ENCODE measurements around the gene SLC49A3.
"Not testable (repeated sequence)": the region's sequence is repeated elsewhere in the genome, so short reads cannot be mapped to it uniquely, and the experiment has no call there.

SLC49A3 gene

GRCh38 chr4:635851-636627 is 52.9 kb downstream of the SLC49A3 start:
- no peak for TF ChIP-seq POLR2A (IDR thresholded peaks at IDR 0.05; ENCODE audit: low read depth, low read length)
- TF ChIP-seq TAF1 (IDR thresholded peaks at IDR 0.05; ENCODE audit: borderline replicate concordance, low read depth, low read length), result no peak
- TF ChIP-seq POLR2AphosphoS5 (IDR thresholded peaks at IDR 0.05; ENCODE audit: low read depth, low read length), result no peak
- FAIRE-seq (no peak), DNase-seq (ENCODE audit: insufficient read length) (no peak)

DNA sequence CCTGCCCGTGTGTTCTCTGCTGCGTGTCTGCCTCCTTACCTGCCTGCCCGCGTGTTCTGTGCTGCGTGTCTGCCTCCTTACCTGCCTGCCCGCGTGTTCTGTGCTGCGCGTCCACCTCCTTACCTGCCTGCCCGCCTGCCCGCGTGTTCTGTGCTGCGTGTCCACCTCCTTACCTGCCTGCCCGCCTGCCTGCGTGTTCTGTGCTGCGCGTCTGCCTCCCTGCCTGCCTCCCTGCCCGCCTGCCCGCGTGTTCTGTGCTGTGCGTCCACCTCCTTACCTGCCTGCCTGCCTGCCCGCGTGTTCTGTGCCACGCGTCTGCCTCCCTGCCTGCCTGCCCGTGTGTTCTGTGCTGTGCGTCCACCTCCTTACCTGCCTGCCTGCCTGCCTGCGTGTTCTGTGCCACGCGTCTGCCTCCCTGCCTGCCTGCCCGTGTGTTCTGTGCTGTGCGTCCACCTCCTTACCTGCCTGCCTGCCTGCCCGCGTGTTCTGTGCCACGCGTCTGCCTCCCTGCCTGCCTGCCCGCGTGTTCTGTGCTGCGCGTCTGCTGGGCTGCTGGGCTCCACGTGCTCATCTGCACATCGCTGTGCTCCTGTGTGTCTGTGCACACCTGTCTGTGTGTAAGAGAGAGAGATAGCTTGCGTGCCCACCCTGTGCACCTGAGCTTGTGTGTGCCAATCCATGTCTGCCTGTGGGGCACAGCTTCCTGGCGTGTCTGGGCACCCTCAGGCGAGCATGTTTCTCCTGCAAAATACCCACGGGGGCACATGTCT is 53.7 kb downstream of the SLC49A3 start:
- not testable (repeated sequence) for DNase-seq (ENCODE audit: insufficient read length); FAIRE-seq

GRCh38 chr4:634599-634985 is 54.4 kb downstream of the SLC49A3 start:
- FAIRE-seq (no peak), DNase-seq (ENCODE audit: insufficient read length) (no peak)
- TF ChIP-seq POLR2AphosphoS5 (IDR thresholded peaks at IDR 0.05; ENCODE audit: low read depth, low read length) (no peak), POLR2A (IDR thresholded peaks at IDR 0.05; ENCODE audit: low read depth, low read length) (no peak), TAF1 (IDR thresholded peaks at IDR 0.05; ENCODE audit: borderline replicate concordance, low read depth, low read length) (no peak)

GRCh38 chr4:633976-634598 is 54.9 kb downstream of the SLC49A3 start:
- DNase-seq (ENCODE audit: insufficient read length), result no peak
- no peak for FAIRE-seq
- TF ChIP-seq TAF1 (IDR thresholded peaks at IDR 0.05; ENCODE audit: borderline replicate concordance, low read depth, low read length), result no peak
- TF ChIP-seq POLR2AphosphoS5 (IDR thresholded peaks at IDR 0.05; ENCODE audit: low read depth, low read length), result no peak
- TF ChIP-seq POLR2A (IDR thresholded peaks at IDR 0.05; ENCODE audit: low read depth, low read length), result no peak

GRCh38 chr4:633406-633805 is 55.5 kb downstream of the SLC49A3 start:
- no peak for DNase-seq (ENCODE audit: insufficient read length)
- FAIRE-seq, result no peak
- TF ChIP-seq POLR2A (IDR thresholded peaks at IDR 0.05; ENCODE audit: low read depth, low read length), result no peak
- TF ChIP-seq POLR2AphosphoS5 (IDR thresholded peaks at IDR 0.05; ENCODE audit: low read depth, low read length), result no peak
- no peak for TF ChIP-seq TAF1 (IDR thresholded peaks at IDR 0.05; ENCODE audit: borderline replicate concordance, low read depth, low read length)

- FAIRE-seq, result no peak
- DNase-seq (ENCODE audit: insufficient read length), result no peak
- TF ChIP-seq TAF1 (IDR thresholded peaks at IDR 0.05; ENCODE audit: borderline replicate concordance, low read depth, low read length) (no peak), POLR2AphosphoS5 (IDR thresholded peaks at IDR 0.05; ENCODE audit: low read depth, low read length) (no peak), POLR2A (IDR thresholded peaks at IDR 0.05; ENCODE audit: low read depth, low read length) (no peak)
These were observed 56.0 kb downstream of the SLC49A3 start for GRCh38 chr4:632926-633325.

- FAIRE-seq, result no peak
- no peak for DNase-seq (ENCODE audit: insufficient read length)
- TF ChIP-seq POLR2A (IDR thresholded peaks at IDR 0.05; ENCODE audit: low read depth, low read length) (no peak), TAF1 (IDR thresholded peaks at IDR 0.05; ENCODE audit: borderline replicate concordance, low read depth, low read length) (no peak), POLR2AphosphoS5 (IDR thresholded peaks at IDR 0.05; ENCODE audit: low read depth, low read length) (no peak)
These were observed 56.7 kb downstream of the SLC49A3 start for GRCh38 chr4:632196-632790.
